Panc1 (cell line): ENCODE data around the gene COL5A2. TPM values are rescaled to one million over a fixed set of nuclear protein-coding genes. Genes with fewer than 3 reads are reported as not detected.

Source experiments
- ATAC-seq: fragments of 200-7000 bp; cut with Tn5 transposase; 2 replicates; pipeline ENCODE4 v1.9.1; 2020; ENCODE audit warnings: mild to moderate bottlenecking, moderate library complexity
- BruUV-seq: library from RNA; stranded (reverse); fragments of 400-500 nt; replicated peaks from 2 replicates; lab custom pipeline; 2021; lab: Mats Ljungman, UMichigan
- CTCF ChIA-PET: fragments of 300-600 bp; sonication (Branson Sonifier 250); formaldehyde crosslinking; loops from one replicate; lab custom pipeline; 2022; ENCODE audit warnings: antibody characterized with exemption; lab: Charles Lee
- POLR2A ChIA-PET: fragments of 300-600 bp; sonication (Branson Sonifier 250); formaldehyde crosslinking; loops from one replicate; lab custom pipeline; 2022; ENCODE audit warnings: antibody characterized with exemption; lab: Charles Lee
- DNase-seq: peaks from one replicate; pipeline ENCODE4 v3.0.0-alpha.2; 2010; ENCODE audit warnings: low read depth, low spot score
- H3K27ac ChIP-seq: 2 replicates; pipeline ENCODE4 v1.5.1; 2011; ENCODE audit warnings: mild to moderate bottlenecking, low read length, inconsistent platforms
- H3K27me3 ChIP-seq: fragments of 200-500 bp; sonication (Bioruptor generic); 2 replicates; pipeline ENCODE4 v1.6.0; 2014; ENCODE audit warnings: low read length, inconsistent platforms; ENCODE audit not compliant: control insufficient read depth, insufficient read depth
- H3K36me3 ChIP-seq: fragments of 200-500 bp; sonication (Bioruptor generic); 2 replicates; pipeline ENCODE4 v1.5.1; 2014; ENCODE audit warnings: inconsistent platforms, mild to moderate bottlenecking, low read length, moderate library complexity; ENCODE audit not compliant: control insufficient read depth, insufficient read depth
- H3K4me1 ChIP-seq: 2 replicates; pipeline ENCODE4 v1.5.1; 2011; ENCODE audit warnings: inconsistent platforms, mild to moderate bottlenecking, low read length, moderate library complexity; ENCODE audit not compliant: control insufficient read depth, insufficient read depth
- H3K4me3 ChIP-seq, 2 experiments: 2 replicates each; pipeline ENCODE4 v1.5.1; 2011 to 2012; ENCODE audit warnings: low read depth in 2 of 2, low read length in 2 of 2, mild to moderate bottlenecking in 2 of 2, inconsistent platforms in 1 of 2, moderate library complexity in 1 of 2
- H3K9me3 ChIP-seq: fragments of 200-500 bp; sonication (Bioruptor generic); 2 replicates; pipeline ENCODE4 v1.5.1; 2014; ENCODE audit warnings: low read depth, mild to moderate bottlenecking, inconsistent platforms, low read length, moderate library complexity; ENCODE audit not compliant: control insufficient read depth, insufficient read depth
- POLR2AphosphoS5 ChIP-seq: IDR thresholded peaks from 2 replicates; pipeline ENCODE4 v1.6.1; 2012; ENCODE audit warnings: mild to moderate bottlenecking, low read depth, low read length, moderate library complexity
- SIN3A ChIP-seq: IDR thresholded peaks from 2 replicates; pipeline ENCODE4 v1.6.1; 2012; ENCODE audit warnings: low read depth, mild to moderate bottlenecking, low read length, moderate library complexity, borderline replicate concordance; ENCODE audit not compliant: insufficient read depth
- TCF7L2 ChIP-seq: IDR thresholded peaks from 2 replicates; pipeline ENCODE4 v1.6.1; 2011; ENCODE audit warnings: mild to moderate bottlenecking, low read depth, low read length, inconsistent platforms
- in situ Hi-C: cut with HindIII; loops from 2 replicates; pipeline ENCODE4 v1.10.0; 2016; ENCODE audit warnings: low sequenced_read_pairs, low pct_unique_long_range_greater_than_20kb
- intact Hi-C: fragments of 100-400 bp; cut with micrococcal nuclease; formaldehyde crosslinking; loops from one replicate; pipeline ENCODE4 v1.10.0; 2022; ENCODE audit not compliant: unreplicated experiment
- total RNA-seq: library from RNA; stranded (reverse); gene quantifications from one replicate; pipeline ENCODE4 v1.2.1, GENCODE V29; 2021; ENCODE audit not compliant: unreplicated experiment
- TF ChIP-seq, protein P1 (sequence below), 2 experiments: IDR thresholded peaks; 2 replicates each; pipeline ENCODE4 v1.6.1; 2011 to 2012; ENCODE audit warnings: low read depth in 2 of 2, control low read depth in 1 of 2, low read length in 1 of 2, mild to moderate bottlenecking in 1 of 2, moderate library complexity in 1 of 2; ENCODE audit not compliant: insufficient read depth in 1 of 2
- TF ChIP-seq, protein P2 (sequence below): fragments of 450-650 bp; IDR thresholded peaks from 2 replicates; pipeline ENCODE4 v1.5.1; 2017; ENCODE audit warnings: mild to moderate bottlenecking

COL5A2 gene
- total RNA-seq, 1 experiment from 2014 or later: 144 TPM

DNA sequence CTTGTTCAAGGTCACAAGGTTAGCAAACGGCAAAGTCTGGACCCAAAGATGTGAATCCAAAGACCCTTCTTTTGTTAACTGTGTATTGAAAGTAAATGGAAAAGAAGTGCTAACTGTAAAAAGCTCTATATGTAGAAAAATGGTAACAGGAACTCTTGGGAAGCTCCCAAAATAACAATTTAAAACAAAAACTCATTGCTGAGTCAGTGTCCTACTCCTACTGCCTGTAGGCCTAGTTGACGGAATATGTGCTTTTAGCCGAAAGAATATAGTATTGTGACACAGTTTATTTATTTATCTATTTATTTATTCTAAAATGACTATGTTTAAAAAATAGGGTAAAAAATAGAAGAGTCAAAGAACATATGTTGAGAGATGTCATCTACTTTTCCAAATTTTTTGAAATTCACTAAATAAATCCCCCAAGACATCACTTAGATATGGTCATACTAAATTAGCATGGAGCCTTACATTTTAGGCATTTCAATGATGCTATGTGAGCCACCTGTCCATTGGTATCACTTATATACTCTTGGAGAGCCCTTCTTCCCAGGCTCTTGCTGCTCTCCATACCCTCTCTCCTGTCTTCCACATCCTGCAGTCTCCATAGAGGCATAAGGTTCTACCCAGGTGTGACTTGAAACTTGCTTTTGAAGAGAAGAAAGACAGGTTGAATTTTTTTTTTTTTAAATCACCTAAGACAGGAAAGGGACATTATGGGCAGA is 13.7 kb downstream of the COL5A2 start:
- ChIA-PET POLR2A (no interaction called here), CTCF (no interaction called here)
- no peaks in the 10 kb centered on the region for H3K27me3 ChIP-seq
- in situ Hi-C loops: no loop called here
- TF ChIP-seq TCF7L2: no peak
- no peak for TF ChIP-seq POLR2AphosphoS5
- 0 out of 4 replicates have a peak overlapping the region, but pooled peaks of 1 of the 2 experiments have one; percentile 7 for H3K4me3 ChIP-seq
- intact Hi-C loops: no loop called here
- BruUV-seq: no TSS peak
- no peak for ATAC-seq
- H3K36me3 ChIP-seq: no peaks in the 10 kb centered on the region
- H3K9me3 ChIP-seq: no peaks in the 10 kb centered on the region
- peaks cover 75% of the 10 kb centered on the region for H3K4me1 ChIP-seq
- DNase-seq: no peak
- peak overlapping the region; percentile 86 for H3K27ac ChIP-seq

- ChIA-PET CTCF (no interaction called here), POLR2A (no interaction called here)
- intact Hi-C loops (no loop called here), in situ Hi-C loops (no loop called here)
- TF ChIP-seq, protein P1, sequence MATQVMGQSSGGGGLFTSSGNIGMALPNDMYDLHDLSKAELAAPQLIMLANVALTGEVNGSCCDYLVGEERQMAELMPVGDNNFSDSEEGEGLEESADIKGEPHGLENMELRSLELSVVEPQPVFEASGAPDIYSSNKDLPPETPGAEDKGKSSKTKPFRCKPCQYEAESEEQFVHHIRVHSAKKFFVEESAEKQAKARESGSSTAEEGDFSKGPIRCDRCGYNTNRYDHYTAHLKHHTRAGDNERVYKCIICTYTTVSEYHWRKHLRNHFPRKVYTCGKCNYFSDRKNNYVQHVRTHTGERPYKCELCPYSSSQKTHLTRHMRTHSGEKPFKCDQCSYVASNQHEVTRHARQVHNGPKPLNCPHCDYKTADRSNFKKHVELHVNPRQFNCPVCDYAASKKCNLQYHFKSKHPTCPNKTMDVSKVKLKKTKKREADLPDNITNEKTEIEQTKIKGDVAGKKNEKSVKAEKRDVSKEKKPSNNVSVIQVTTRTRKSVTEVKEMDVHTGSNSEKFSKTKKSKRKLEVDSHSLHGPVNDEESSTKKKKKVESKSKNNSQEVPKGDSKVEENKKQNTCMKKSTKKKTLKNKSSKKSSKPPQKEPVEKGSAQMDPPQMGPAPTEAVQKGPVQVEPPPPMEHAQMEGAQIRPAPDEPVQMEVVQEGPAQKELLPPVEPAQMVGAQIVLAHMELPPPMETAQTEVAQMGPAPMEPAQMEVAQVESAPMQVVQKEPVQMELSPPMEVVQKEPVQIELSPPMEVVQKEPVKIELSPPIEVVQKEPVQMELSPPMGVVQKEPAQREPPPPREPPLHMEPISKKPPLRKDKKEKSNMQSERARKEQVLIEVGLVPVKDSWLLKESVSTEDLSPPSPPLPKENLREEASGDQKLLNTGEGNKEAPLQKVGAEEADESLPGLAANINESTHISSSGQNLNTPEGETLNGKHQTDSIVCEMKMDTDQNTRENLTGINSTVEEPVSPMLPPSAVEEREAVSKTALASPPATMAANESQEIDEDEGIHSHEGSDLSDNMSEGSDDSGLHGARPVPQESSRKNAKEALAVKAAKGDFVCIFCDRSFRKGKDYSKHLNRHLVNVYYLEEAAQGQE (IDR thresholded peaks at IDR 0.05; ENCODE audit: insufficient read depth in 1 of 2, low read depth in 2 of 2, low read length in 1 of 2): no peak
- TF ChIP-seq SIN3A: no peak
- TF ChIP-seq TCF7L2: no peak
- TF ChIP-seq, protein P2, sequence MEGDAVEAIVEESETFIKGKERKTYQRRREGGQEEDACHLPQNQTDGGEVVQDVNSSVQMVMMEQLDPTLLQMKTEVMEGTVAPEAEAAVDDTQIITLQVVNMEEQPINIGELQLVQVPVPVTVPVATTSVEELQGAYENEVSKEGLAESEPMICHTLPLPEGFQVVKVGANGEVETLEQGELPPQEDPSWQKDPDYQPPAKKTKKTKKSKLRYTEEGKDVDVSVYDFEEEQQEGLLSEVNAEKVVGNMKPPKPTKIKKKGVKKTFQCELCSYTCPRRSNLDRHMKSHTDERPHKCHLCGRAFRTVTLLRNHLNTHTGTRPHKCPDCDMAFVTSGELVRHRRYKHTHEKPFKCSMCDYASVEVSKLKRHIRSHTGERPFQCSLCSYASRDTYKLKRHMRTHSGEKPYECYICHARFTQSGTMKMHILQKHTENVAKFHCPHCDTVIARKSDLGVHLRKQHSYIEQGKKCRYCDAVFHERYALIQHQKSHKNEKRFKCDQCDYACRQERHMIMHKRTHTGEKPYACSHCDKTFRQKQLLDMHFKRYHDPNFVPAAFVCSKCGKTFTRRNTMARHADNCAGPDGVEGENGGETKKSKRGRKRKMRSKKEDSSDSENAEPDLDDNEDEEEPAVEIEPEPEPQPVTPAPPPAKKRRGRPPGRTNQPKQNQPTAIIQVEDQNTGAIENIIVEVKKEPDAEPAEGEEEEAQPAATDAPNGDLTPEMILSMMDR: no peak
- no peak for TF ChIP-seq POLR2AphosphoS5
- ATAC-seq: peak; percentile 58; the same call in 1 of the 2 replicates
- no peaks in the 10 kb centered on the region for H3K36me3 ChIP-seq
- no TSS peak for BruUV-seq
- H3K4me3 ChIP-seq: no peak overlapping the region
- no peaks in the 10 kb centered on the region for H3K9me3 ChIP-seq
- H3K27ac ChIP-seq: peak overlapping the region; percentile 86
- DNase-seq: no peak
- no peaks in the 10 kb centered on the region for H3K27me3 ChIP-seq
- peaks cover 74% of the 10 kb centered on the region for H3K4me1 ChIP-seq
Measured at GRCh38 chr2:189164746-189165145, 14.8 kb downstream of the COL5A2 start.

- Histone ChIP-seq H3K4me1 (peaks cover 78% of the 10 kb centered on the region), H3K9me3 (no peaks in the 10 kb centered on the region), H3K27ac (peak overlapping the region; percentile 86), H3K36me3 (no peaks in the 10 kb centered on the region), H3K27me3 (no peaks in the 10 kb centered on the region), H3K4me3 (no peak overlapping the region; a peak in 1 of 4 replicates)
- no TSS peak for BruUV-seq
- 0 out of 2 replicates have a peak, but pooled peaks have one; percentile 40 for TF ChIP-seq POLR2AphosphoS5
- TF ChIP-seq, protein P1 (IDR thresholded peaks at IDR 0.05; ENCODE audit: insufficient read depth in 1 of 2, low read depth in 2 of 2, low read length in 1 of 2): no peak
- CTCF ChIA-PET: no interaction called here
- in situ Hi-C loops: no loop called here
- no peak for DNase-seq
- ATAC-seq: peak; percentile 70
- POLR2A ChIA-PET: no interaction called here
- intact Hi-C loops: no loop called here
Measured at GRCh38 chr2:189163889-189164288, 15.7 kb downstream of the COL5A2 start.
